Lower leg skin (tissue), 4 donors: Measurements from ENCODE around the gene SLC8A2. TPM values are rescaled to one million over a fixed set of nuclear protein-coding genes. Genes with fewer than 3 reads are reported as not detected.

ENCODE experiments used
- DNase-seq, 2 donors: peaks; one replicate each; pipeline ENCODE4 v3.0.0-alpha.2; 2019; ENCODE audit warnings: low spot score in 2 of 2
- H3K4me3 ChIP-seq: fragments of 200-600 bp; sonication (generic); 2 replicates; pipeline ENCODE4 v1.5.1; 2017; ENCODE audit warnings: mild to moderate bottlenecking, low read depth; ENCODE audit not compliant: poor library complexity, severe bottlenecking
- POLR2A ChIP-seq, 2 donors: fragments of 450-650 bp; IDR thresholded peaks; one replicate each; pipeline ENCODE4 v1.6.1; 2016 to 2017; ENCODE audit warnings: antibody characterized with exemption in 2 of 2, mild to moderate bottlenecking in 1 of 2, moderate library complexity in 1 of 2
- WGBS, 2 donors: methylation state at CpG; one replicate each; pipeline ENCODE4 v1.1.5; 2018; 5-methylcytosine and 5-hydroxymethylcytosine counted together
- intact Hi-C: fragments of 100-400 bp; cut with DNase I; formaldehyde crosslinking; loops from one replicate; pipeline ENCODE4 v1.15.0; 2023; ENCODE audit warnings: low total_unique reads
- total RNA-seq, 4 donors: library from RNA; depleted of rRNA; stranded (reverse); fragments of >200 nt; gene quantifications; one replicate each; pipeline ENCODE4 v1.1.0, GENCODE V29; 2016
- TF ChIP-seq, protein P1 (sequence below), 3 donors: fragments of 450-650 bp; IDR thresholded peaks; one replicate each; pipeline ENCODE4 v1.5.1; 2016; ENCODE audit warnings: antibody characterized with exemption in 3 of 3, mild to moderate bottlenecking in 3 of 3, moderate library complexity in 2 of 3

SLC8A2 gene
- total RNA-seq, 4 donors from 2014 or later = 0.38 to 2.3 (median 1.6) TPM; not detected in 1

DNA sequence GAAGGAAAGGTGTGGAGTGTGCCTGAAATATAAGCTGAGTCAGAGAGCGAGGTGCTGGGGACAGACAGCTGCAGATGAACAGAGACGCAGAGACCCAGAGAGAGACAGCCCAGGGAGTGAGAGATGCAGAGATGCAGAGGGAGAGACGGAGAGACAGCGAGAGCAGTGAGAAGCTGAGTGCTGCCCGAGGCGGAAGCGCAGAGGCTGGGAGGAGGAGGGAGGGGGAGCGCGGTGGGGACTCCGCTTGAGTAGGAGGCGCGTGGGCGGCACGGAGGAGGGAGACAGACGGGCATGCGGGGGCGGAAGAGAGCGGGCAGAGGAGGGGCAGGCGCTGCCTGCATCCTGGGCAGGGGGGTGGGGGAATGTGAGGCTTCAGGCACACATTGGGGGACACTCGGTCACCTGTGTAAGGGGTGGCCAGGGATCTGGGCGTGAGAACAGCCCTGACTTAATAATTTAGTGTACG, 25.7 kb downstream of the SLC8A2 start:
- WGBS, 2 donors = 3 to 5% methylated on average over 22 of the region's 22 CpGs
- DNase-seq = peak in 1 of 2 donors; percentile 92
- intact Hi-C loops = loop anchor here (5.0 kb wide), 1 partner anchor 246 kb away; no protein-coding TSS in a partner anchor
- H3K4me3 ChIP-seq = no peak overlapping the region
- TF ChIP-seq, protein P1, sequence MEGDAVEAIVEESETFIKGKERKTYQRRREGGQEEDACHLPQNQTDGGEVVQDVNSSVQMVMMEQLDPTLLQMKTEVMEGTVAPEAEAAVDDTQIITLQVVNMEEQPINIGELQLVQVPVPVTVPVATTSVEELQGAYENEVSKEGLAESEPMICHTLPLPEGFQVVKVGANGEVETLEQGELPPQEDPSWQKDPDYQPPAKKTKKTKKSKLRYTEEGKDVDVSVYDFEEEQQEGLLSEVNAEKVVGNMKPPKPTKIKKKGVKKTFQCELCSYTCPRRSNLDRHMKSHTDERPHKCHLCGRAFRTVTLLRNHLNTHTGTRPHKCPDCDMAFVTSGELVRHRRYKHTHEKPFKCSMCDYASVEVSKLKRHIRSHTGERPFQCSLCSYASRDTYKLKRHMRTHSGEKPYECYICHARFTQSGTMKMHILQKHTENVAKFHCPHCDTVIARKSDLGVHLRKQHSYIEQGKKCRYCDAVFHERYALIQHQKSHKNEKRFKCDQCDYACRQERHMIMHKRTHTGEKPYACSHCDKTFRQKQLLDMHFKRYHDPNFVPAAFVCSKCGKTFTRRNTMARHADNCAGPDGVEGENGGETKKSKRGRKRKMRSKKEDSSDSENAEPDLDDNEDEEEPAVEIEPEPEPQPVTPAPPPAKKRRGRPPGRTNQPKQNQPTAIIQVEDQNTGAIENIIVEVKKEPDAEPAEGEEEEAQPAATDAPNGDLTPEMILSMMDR (IDR thresholded peaks at IDR 0.05) = no peak
- no peak for TF ChIP-seq POLR2A (IDR thresholded peaks at IDR 0.05)

DNA sequence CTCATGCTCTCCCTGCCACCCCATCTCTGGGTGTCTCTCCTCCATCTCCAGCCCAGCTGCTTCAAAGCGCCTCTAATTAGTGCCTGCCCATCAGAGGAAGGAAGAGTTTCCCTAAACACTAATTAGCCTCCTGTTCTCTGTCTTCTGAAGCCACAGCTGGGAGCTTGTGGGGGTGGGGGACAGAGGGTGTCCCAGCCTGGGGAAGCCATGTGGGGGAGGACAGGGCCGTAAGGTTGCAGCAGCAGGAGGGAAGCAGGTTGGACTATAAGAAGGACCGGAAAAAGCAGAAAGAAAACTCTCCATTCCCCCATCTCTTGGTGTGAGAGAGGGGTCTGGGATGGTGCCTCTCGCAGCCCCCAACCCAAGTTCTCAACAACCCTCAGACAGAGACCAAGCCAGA, 26.2 kb downstream of the SLC8A2 start:
- DNase-seq = no peak
- 39 to 45% methylated on average over 4 of the region's 4 CpGs for WGBS, 2 donors
- no peak overlapping the region for H3K4me3 ChIP-seq
- intact Hi-C loops = loop anchor here (5.0 kb wide), 1 partner anchor 247 kb away; no protein-coding TSS in a partner anchor
- TF ChIP-seq POLR2A (IDR thresholded peaks at IDR 0.05) = no peak

DNA sequence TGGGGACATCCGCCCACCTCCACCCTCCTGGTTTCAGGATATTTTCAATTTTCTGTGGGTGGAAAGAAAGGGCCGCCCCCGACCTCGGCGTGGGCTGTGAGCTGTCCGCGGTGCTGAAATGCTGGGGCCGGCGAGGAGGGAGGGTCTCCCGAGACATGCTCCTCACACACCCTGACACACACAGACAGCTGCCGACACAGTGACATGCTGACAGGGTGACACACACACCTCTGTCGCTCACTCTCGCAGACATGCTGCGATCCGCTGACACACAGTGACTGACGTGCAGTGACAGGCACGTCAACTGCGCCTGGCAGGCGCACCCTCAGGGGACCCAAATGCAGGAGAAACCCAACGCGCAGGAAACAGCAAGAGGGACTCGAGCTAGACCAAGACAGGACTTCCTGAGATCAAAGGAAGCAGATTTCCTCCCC, 27.3 kb downstream of the SLC8A2 start:
- intact Hi-C loops = no loop called here
- WGBS, 2 donors = 15 to 16% methylated on average over 22 of the region's 22 CpGs
- H3K4me3 ChIP-seq = no peak overlapping the region
- no peak for DNase-seq
- no peak for TF ChIP-seq POLR2A (IDR thresholded peaks at IDR 0.05)
- TF ChIP-seq, protein P1 (IDR thresholded peaks at IDR 0.05) = no peak

DNA sequence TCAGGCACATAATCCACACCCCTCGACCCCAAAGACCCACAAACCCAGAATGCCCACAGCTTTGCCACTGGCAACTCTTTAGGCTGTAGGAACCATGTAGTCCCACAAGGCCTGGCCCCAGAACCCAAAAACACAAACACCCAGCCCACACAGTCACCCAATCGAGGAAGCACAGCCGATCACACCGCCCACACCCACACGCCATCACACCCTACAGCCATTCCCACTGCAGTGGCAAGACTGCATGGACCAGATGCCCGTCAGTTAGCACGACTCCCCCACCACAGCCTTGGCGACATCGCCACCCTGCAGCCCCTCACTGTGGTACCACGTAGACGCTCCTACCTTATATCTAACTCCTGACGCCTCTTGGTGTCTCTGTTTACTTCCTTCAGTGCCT, 28.4 kb downstream of the SLC8A2 start:
- WGBS, 2 donors = 56 to 57% methylated on average over 12 of the region's 12 CpGs
- intact Hi-C loops = no loop called here
- H3K4me3 ChIP-seq = no peak overlapping the region
- no peak for TF ChIP-seq POLR2A (IDR thresholded peaks at IDR 0.05)
- TF ChIP-seq, protein P1 (IDR thresholded peaks at IDR 0.05) = no peak
- no peak for DNase-seq

DNA sequence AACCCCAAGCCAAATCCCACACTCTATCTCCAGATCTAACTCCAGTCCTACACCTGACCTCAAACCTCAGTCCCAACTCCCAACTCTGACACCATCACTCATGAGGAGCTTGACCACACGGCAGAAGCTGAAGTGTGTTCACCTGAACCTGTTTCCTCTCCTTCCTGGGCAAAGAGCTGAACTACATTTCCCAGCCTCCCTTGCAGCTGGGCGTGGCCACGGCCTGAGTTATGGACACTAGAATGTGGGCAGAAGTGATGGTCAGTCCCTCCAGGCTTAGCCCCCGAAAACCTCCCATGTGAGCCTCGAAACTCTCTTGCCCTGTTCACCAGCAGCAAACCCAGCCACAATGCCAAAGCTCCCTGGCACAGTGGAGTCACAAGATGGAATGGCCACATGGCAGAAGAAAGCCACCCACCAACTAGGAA, 32.9 kb downstream of the SLC8A2 start:
- intact Hi-C loops = loop anchor here (5.0 kb wide), 1 partner anchor 258 kb away; no protein-coding TSS in a partner anchor
- 13 to 36% methylated on average over 4 to 5 of the region's 5 CpGs for WGBS, 2 donors
- H3K4me3 ChIP-seq = no peak overlapping the region
- DNase-seq = no peak
- TF ChIP-seq POLR2A (IDR thresholded peaks at IDR 0.05) = no peak
- TF ChIP-seq, protein P1 (IDR thresholded peaks at IDR 0.05) = no peak

DNA sequence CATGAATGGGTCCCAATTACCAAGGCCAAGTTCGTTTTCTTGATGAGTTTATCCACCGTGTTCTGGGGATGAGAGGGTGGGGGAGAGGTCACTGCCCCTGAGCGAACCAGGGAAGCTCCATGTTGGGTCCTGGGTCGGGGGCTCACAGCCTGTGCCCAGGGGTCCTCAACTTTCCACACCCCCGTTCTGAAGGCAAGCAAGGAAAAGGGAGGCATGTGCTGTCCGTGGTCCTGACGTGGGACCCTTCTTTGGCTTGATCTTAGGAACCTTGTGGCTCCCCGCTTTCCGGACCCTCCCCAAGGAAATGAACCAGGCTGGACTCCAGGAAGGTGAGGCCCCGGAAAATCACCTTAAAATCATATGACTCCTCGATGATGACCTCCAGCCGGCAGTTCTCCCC, 34.2 kb downstream of the SLC8A2 start:
- H3K4me3 ChIP-seq = no peak overlapping the region
- 44 to 46% methylated on average over 12 of the region's 12 CpGs for WGBS, 2 donors
- intact Hi-C loops = loop anchor here (5.0 kb wide), 1 partner anchor 260 kb away; no protein-coding TSS in a partner anchor
- DNase-seq = no peak
- TF ChIP-seq POLR2A (IDR thresholded peaks at IDR 0.05) = no peak
- TF ChIP-seq, protein P1 (IDR thresholded peaks at IDR 0.05) = no peak
